ENCODE results near the gene RHO.

The RHO gene

DNA sequence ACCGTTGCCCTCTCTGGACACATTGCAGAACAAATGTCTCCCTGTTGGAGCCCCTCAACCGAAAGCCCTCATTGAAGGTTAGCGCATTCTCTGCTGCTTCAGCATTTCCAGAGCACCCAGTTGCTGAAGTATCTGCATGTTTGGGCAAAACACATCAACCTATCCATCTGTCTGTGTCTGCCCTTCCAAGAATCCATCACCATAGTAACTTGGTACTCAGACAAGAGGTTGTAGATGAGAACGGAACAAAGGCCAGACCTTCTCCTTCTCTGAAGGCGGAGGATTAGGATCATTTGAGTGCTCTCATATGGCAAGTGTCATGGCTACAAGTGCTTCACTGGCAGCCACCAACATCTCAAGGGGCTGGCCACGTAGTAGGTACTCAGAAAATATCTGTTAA, 23.1 kb upstream of the RHO start:
- no peak overlapping the region for H3K4me2 ChIP-seq (ENCODE audit: low read depth, low read length, poor library complexity, severe bottlenecking)
- no peaks in the 10 kb centered on the region for H3K79me2 ChIP-seq (ENCODE audit: insufficient read depth, low read length)
- no peaks in the 10 kb centered on the region for H4K20me1 ChIP-seq (ENCODE audit: low read depth, low read length)
- no peaks in the 10 kb centered on the region for H3K9me3 ChIP-seq (ENCODE audit: insufficient read depth, low read length)
- H3K4me3 ChIP-seq (ENCODE audit: insufficient read depth, low read length, poor library complexity, severe bottlenecking): no peak overlapping the region
- H3K27me3 ChIP-seq (ENCODE audit: low read length): no peaks in the 10 kb centered on the region
- no peak overlapping the region for H3K27ac ChIP-seq (ENCODE audit: low read depth, low read length)
- H2AFZ ChIP-seq (ENCODE audit: low read depth, low read length, severe bottlenecking): no peak overlapping the region
- H3K9ac ChIP-seq (ENCODE audit: low read length): no peak overlapping the region
- TF ChIP-seq, protein P1, sequence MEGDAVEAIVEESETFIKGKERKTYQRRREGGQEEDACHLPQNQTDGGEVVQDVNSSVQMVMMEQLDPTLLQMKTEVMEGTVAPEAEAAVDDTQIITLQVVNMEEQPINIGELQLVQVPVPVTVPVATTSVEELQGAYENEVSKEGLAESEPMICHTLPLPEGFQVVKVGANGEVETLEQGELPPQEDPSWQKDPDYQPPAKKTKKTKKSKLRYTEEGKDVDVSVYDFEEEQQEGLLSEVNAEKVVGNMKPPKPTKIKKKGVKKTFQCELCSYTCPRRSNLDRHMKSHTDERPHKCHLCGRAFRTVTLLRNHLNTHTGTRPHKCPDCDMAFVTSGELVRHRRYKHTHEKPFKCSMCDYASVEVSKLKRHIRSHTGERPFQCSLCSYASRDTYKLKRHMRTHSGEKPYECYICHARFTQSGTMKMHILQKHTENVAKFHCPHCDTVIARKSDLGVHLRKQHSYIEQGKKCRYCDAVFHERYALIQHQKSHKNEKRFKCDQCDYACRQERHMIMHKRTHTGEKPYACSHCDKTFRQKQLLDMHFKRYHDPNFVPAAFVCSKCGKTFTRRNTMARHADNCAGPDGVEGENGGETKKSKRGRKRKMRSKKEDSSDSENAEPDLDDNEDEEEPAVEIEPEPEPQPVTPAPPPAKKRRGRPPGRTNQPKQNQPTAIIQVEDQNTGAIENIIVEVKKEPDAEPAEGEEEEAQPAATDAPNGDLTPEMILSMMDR (IDR thresholded peaks at IDR 0.05; ENCODE audit: insufficient read depth, low read length, poor library complexity, severe bottlenecking): no peak
- no peak for TF ChIP-seq EZH2phosphoT487 (conservative IDR thresholded peaks at IDR 0.05; ENCODE audit: low read length)
- H3K9me2 ChIP-seq (replicated peaks; ENCODE audit: insufficient read depth, low read length): no peaks in the 10 kb centered on the region
- no peaks in the 10 kb centered on the region for H3F3A ChIP-seq (ENCODE audit: insufficient read depth)
- no peaks in the 10 kb centered on the region for H3K36me3 ChIP-seq (ENCODE audit: low read length)

DNA sequence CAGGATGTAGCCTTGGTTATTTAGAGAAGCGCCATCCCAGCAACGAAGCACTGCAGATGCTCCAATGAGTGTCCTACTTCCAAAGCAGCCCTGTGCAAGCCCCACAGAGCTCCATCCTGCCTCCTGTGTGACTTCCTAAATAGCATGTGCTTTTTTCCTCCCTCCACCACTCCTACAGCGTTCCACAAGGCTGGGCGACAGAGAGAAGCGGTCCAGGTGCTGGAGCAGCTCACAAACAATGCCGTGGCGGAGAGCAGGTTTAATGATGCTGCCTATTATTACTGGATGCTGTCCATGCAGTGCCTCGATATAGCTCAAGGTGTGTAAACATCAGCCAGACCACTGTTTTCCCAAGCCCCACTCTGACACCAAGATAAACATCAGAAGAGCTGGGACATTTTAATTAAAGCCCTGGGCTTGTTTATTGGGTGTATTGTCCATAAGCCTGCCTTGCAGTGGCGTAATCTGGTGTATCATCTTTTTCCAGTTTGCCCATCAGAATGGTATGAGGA, 22.2 kb upstream of the RHO start:
- no peaks in the 10 kb centered on the region for H3K79me2 ChIP-seq (ENCODE audit: insufficient read depth, low read length)
- no peak for TF ChIP-seq EZH2phosphoT487 (conservative IDR thresholded peaks at IDR 0.05; ENCODE audit: low read length)
- TF ChIP-seq, protein P1 (IDR thresholded peaks at IDR 0.05; ENCODE audit: insufficient read depth, low read length, poor library complexity, severe bottlenecking): no peak
- no peaks in the 10 kb centered on the region for H3K9me3 ChIP-seq (ENCODE audit: insufficient read depth, low read length)
- H3K36me3 ChIP-seq (ENCODE audit: low read length): no peaks in the 10 kb centered on the region
- H3K9ac ChIP-seq (ENCODE audit: low read length): no peak overlapping the region
- no peak overlapping the region for H3K4me3 ChIP-seq (ENCODE audit: insufficient read depth, low read length, poor library complexity, severe bottlenecking)
- H4K20me1 ChIP-seq (ENCODE audit: low read depth, low read length): no peaks in the 10 kb centered on the region
- no peak overlapping the region for H3K4me2 ChIP-seq (ENCODE audit: low read depth, low read length, poor library complexity, severe bottlenecking)
- H3K27ac ChIP-seq (ENCODE audit: low read depth, low read length): no peak overlapping the region
- H3F3A ChIP-seq (ENCODE audit: insufficient read depth): no peaks in the 10 kb centered on the region
- H3K27me3 ChIP-seq (ENCODE audit: low read length): no peaks in the 10 kb centered on the region
- H2AFZ ChIP-seq (ENCODE audit: low read depth, low read length, severe bottlenecking): no peak overlapping the region
- H3K9me2 ChIP-seq (replicated peaks; ENCODE audit: insufficient read depth, low read length): no peaks in the 10 kb centered on the region

DNA sequence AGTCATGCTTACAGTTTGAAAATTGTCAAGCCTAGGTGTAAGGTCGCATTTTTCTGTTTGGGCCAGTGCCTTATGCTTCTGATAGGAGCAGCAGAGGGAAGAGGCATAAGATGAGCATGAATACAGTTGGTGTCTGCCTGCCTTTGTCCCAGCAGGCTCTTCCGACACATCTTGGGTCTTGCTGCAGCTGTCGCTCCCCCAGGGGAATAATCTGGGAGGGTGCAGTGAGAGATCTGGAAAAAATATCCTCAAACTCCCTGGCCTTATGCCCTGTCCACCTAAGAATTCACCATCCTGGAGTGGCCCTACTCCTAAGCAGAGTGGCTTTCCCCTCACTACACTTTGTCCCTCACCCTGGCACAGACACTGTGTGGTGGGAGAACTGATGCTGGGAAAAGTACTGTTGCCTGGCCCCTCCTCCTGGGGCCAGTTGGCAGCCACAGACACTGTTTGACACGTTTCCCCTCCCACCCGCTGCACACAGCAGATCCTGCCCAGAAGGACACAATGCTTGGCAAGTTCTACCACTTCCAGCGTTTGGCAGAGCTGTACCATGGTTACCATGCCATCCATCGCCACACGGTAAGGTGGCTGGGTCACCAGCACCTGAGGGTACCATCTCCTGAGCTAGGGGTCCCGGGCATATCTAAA, 21.1 kb upstream of the RHO start:
- Histone ChIP-seq H2AFZ (ENCODE audit: low read depth, low read length, severe bottlenecking) (no peak overlapping the region), H3K27me3 (ENCODE audit: low read length) (no peaks in the 10 kb centered on the region), H3K79me2 (ENCODE audit: insufficient read depth, low read length) (no peaks in the 10 kb centered on the region), H3K9ac (ENCODE audit: low read length) (no peak overlapping the region), H3K4me2 (ENCODE audit: low read depth, low read length, poor library complexity, severe bottlenecking) (no peak overlapping the region), H3F3A (ENCODE audit: insufficient read depth) (no peaks in the 10 kb centered on the region), H3K27ac (ENCODE audit: low read depth, low read length) (no peak overlapping the region), H3K36me3 (ENCODE audit: low read length) (no peaks in the 10 kb centered on the region), H4K20me1 (ENCODE audit: low read depth, low read length) (no peaks in the 10 kb centered on the region), H3K4me3 (ENCODE audit: insufficient read depth, low read length, poor library complexity, severe bottlenecking) (no peak overlapping the region), H3K9me3 (ENCODE audit: insufficient read depth, low read length) (no peaks in the 10 kb centered on the region), H3K9me2 (replicated peaks; ENCODE audit: insufficient read depth, low read length) (no peaks in the 10 kb centered on the region)
- TF ChIP-seq EZH2phosphoT487 (conservative IDR thresholded peaks at IDR 0.05; ENCODE audit: low read length): no peak
- TF ChIP-seq, protein P1 (IDR thresholded peaks at IDR 0.05; ENCODE audit: insufficient read depth, low read length, poor library complexity, severe bottlenecking): no peak
